H1 (cell line): ENCODE results near the gene TRIM41. TPM values are rescaled to one million over a fixed set of nuclear protein-coding genes. Genes with fewer than 3 reads are reported as not detected.

Experiments
- ATF2 ChIP-seq: IDR thresholded peaks from 2 replicates; pipeline ENCODE4 v1.6.1; 2012; ENCODE audit warnings: low read length, inconsistent platforms
- CBX5 ChIP-seq: fragments of 300-800, 300-1000 bp; sonication (generic); IDR thresholded peaks from 2 replicates; pipeline ENCODE4 v1.7.1; 2016; ENCODE audit warnings: antibody characterized with exemption, low read length, low read depth
- CBX8 ChIP-seq: fragments of 300-800, 300-1000 bp; sonication (generic); IDR thresholded peaks from 2 replicates; pipeline ENCODE4 v1.7.1; 2016; ENCODE audit warnings: low read depth, low read length, borderline replicate concordance
- CHD1 ChIP-seq: IDR thresholded peaks from 2 replicates; pipeline ENCODE4 v1.6.1; 2012; ENCODE audit warnings: low read depth, low read length, improper control_type of control experiment
- GABPA ChIP-seq: IDR thresholded peaks from 2 replicates; pipeline ENCODE4 v1.6.1; 2011; ENCODE audit warnings: mild to moderate bottlenecking, low read length, moderate library complexity, borderline replicate concordance; ENCODE audit not compliant: insufficient read depth
- HDAC6 ChIP-seq: IDR thresholded peaks from one replicate; pipeline ENCODE4 v1.7.1; 2012; ENCODE audit warnings: low read depth, mild to moderate bottlenecking, inconsistent platforms, low read length, moderate library complexity
- JUN ChIP-seq: IDR thresholded peaks from 2 replicates; pipeline ENCODE4 v1.6.1; 2011; ENCODE audit warnings: low read depth, mild to moderate bottlenecking, improper control_type of control experiment, low read length
- JUND ChIP-seq: IDR thresholded peaks from 2 replicates; pipeline ENCODE4 v1.6.1; 2011; ENCODE audit warnings: mild to moderate bottlenecking, improper control_type of control experiment, low read length
- KDM4A ChIP-seq: IDR thresholded peaks from one replicate; pipeline ENCODE4 v1.7.1; 2012; ENCODE audit warnings: low read depth, mild to moderate bottlenecking, moderate library complexity, low read length, inconsistent platforms; ENCODE audit not compliant: severe bottlenecking
- KDM5A ChIP-seq: fragments of 200-600 bp; IDR thresholded peaks from 2 replicates; pipeline ENCODE4 v1.7.1; 2012; ENCODE audit warnings: mild to moderate bottlenecking, low read length, inconsistent platforms, mixed read lengths
- NANOG ChIP-seq: IDR thresholded peaks from 2 replicates; pipeline ENCODE4 v1.6.1; 2011; ENCODE audit warnings: low read length, low read depth, mild to moderate bottlenecking, inconsistent platforms; ENCODE audit not compliant: insufficient read depth, poor library complexity, severe bottlenecking
- POLR2AphosphoS5 ChIP-seq: IDR thresholded peaks from 2 replicates; pipeline ENCODE4 v1.6.1; 2011; ENCODE audit warnings: low read depth, low read length
- SIN3A ChIP-seq, 2 experiments: IDR thresholded peaks in 1 of 2; conservative IDR thresholded peaks in 1 of 2; 2 replicates each; pipeline ENCODE4 v1.6.1; 2011 to 2012; ENCODE audit warnings: low read length in 2 of 2, improper control_type of control experiment in 1 of 2, low read depth in 1 of 2, mild to moderate bottlenecking in 1 of 2
- SIRT6 ChIP-seq: IDR thresholded peaks from one replicate; pipeline ENCODE4 v1.7.1; 2012; ENCODE audit warnings: low read length, inconsistent platforms
- SP1 ChIP-seq: IDR thresholded peaks from 2 replicates; pipeline ENCODE4 v1.6.1; 2011; ENCODE audit warnings: low read depth, low read length
- SP4 ChIP-seq: IDR thresholded peaks from 2 replicates; pipeline ENCODE4 v1.6.1; 2012; ENCODE audit warnings: low read length, inconsistent platforms
- SUZ12 ChIP-seq: fragments of 200-600 bp; sonication (generic); IDR thresholded peaks from 2 replicates; pipeline ENCODE4 v1.6.1; 2012; ENCODE audit warnings: mild to moderate bottlenecking, inconsistent platforms, low read length, moderate library complexity, mixed read lengths
- TAF7 ChIP-seq: optimal IDR thresholded peaks from 2 replicates; pipeline ENCODE3; 2011; ENCODE audit warnings: low read depth, mild to moderate bottlenecking, inconsistent platforms, low read length, moderate library complexity, borderline replicate concordance
- TBP ChIP-seq: IDR thresholded peaks from 2 replicates; pipeline ENCODE4 v1.6.1; 2011; ENCODE audit warnings: low read depth, low read length, improper control_type of control experiment
- TEAD4 ChIP-seq: IDR thresholded peaks from 2 replicates; pipeline ENCODE4 v1.6.1; 2012; ENCODE audit warnings: low read depth, low read length, inconsistent platforms, mixed read lengths
- USF2 ChIP-seq: IDR thresholded peaks from 2 replicates; pipeline ENCODE4 v1.6.1; 2011; ENCODE audit warnings: low read length, improper control_type of control experiment
- polyA plus RNA-seq, 7 experiments: library from polyadenylated mRNA; depleted of rRNA in 3 of 7; stranded (reverse) in 5 of 7; unstranded in 2 of 7; fragments of >200 nt in 5 of 7; fragments of 200-250 nt in 2 of 7; gene quantifications; 1 replicate in 5 of 7; 2 replicates in 1 of 7; 4 replicates in 1 of 7; pipeline versions ENCODE4 v1.2.1 to v1.2.3, GENCODE V29; 2011 to 2013; ENCODE audit warnings: missing spikeins in 2 of 7, mixed read lengths in 2 of 7
- total RNA-seq: library from RNA; stranded (reverse); fragmentation: NEBNext Ultra II Directional; extraction: Animal tissue kit (Norgen Biotek cat#: 25700); gene quantifications from 2 replicates; pipeline ENCODE4 v1.2.1, GENCODE V29; 2021

The TRIM41 gene
- total and polyA plus RNA-seq, 2 of the 8 experiments (the other 6 are each of a cell fraction or from before 2014, with no cell fraction given): 12.9 to 21.6 TPM

- no peak for TF ChIP-seq NANOG
- no peak for TF ChIP-seq CBX5
- no peak for TF ChIP-seq SIRT6
- peak; percentile 86; the same call in 1 of the 2 replicates for TF ChIP-seq ATF2
- TF ChIP-seq USF2: no peak
- no peak for TF ChIP-seq SP1
- TF ChIP-seq JUND: no peak
- TF ChIP-seq TAF7: peak; percentile 49
- TF ChIP-seq KDM5A: no peak
- TF ChIP-seq KDM4A: peak; percentile 53
- TF ChIP-seq TBP: peak; percentile 98
- TF ChIP-seq SIN3A (conservative IDR thresholded peaks at IDR 0.05 in 1 of 2, IDR thresholded peaks at IDR 0.05 in 1 of 2; ENCODE audit: low read depth in 1 of 2, low read length in 2 of 2): peak in 1 of 2 experiments; percentile 53; a peak in 1 of 4 replicates
- TF ChIP-seq CBX8: no peak
- no peak for TF ChIP-seq JUN
- no peak for TF ChIP-seq GABPA
- TF ChIP-seq SUZ12: no peak; the same call in 1 of the 2 replicates
- TF ChIP-seq HDAC6: peak; percentile 40
- peak; percentile 64 for TF ChIP-seq TEAD4
- peak; percentile 54; the same call in 1 of the 2 replicates for TF ChIP-seq SP4
- no peak for TF ChIP-seq POLR2AphosphoS5
- TF ChIP-seq CHD1: no peak
Measured at GRCh38 chr5:181188700-181189362, 34.2 kb upstream of the TRIM41 start (continued).
